Neural cell (in vitro differentiated cells): ENCODE data around the gene CLSTN1. TPM values are rescaled to one million over a fixed set of nuclear protein-coding genes. Genes with fewer than 3 reads are reported as not detected.
"Not testable (repeated sequence)": the region's sequence is repeated elsewhere in the genome, so short reads cannot be mapped to it uniquely, and the experiment has no call there.

Experiments used
- H2AFZ ChIP-seq: fragments of 200-600, 300-800 bp; sonication (generic), shearing (Covaris generic); 2 replicates; pipeline ENCODE4 v1.6.0; 2014; ENCODE audit warnings: low read depth, mild to moderate bottlenecking, antibody characterized with exemption, low read length, moderate library complexity
- H3F3A ChIP-seq: fragments of 200-600 bp; shearing (Covaris generic); 2 replicates; pipeline ENCODE4 v1.6.1; 2016; ENCODE audit warnings: mild to moderate bottlenecking, moderate library complexity, mixed read lengths, antibody characterized with exemption, low read length; ENCODE audit not compliant: insufficient read depth, poor library complexity, severe bottlenecking
- H3K27ac ChIP-seq: fragments of 200-600, 300-800 bp; sonication (generic), shearing (Covaris generic); 2 replicates; pipeline ENCODE4 v1.5.1; 2014; ENCODE audit warnings: mild to moderate bottlenecking, low read length, moderate library complexity
- H3K27me3 ChIP-seq: fragments of 300-800, 200-600 bp; sonication (generic), shearing (Covaris generic); 2 replicates; pipeline ENCODE4 v1.6.0; 2014; ENCODE audit warnings: mild to moderate bottlenecking, low read depth, low read length, moderate library complexity; ENCODE audit not compliant: insufficient read depth
- H3K36me3 ChIP-seq: fragments of 300-800, 200-600 bp; sonication (generic), shearing (Covaris generic); 2 replicates; pipeline ENCODE4 v1.5.1; 2014; ENCODE audit warnings: mild to moderate bottlenecking, antibody characterized with exemption, low read length, moderate library complexity; ENCODE audit not compliant: insufficient read depth
- H3K4me2 ChIP-seq: fragments of 300-800, 200-600 bp; sonication (generic), shearing (Covaris generic); 2 replicates; pipeline ENCODE4 v1.6.0; 2014; ENCODE audit warnings: mild to moderate bottlenecking, low read length
- H3K4me3 ChIP-seq: fragments of 300-800, 200-600 bp; sonication (generic), shearing (Covaris generic); 2 replicates; pipeline ENCODE4 v1.5.1; 2014; ENCODE audit warnings: mild to moderate bottlenecking, low read length, moderate library complexity
- H3K79me2 ChIP-seq: fragments of 200-600 bp; shearing (Covaris generic); replicated peaks from 2 replicates; pipeline ENCODE4 v1.6.0; 2014; ENCODE audit warnings: mild to moderate bottlenecking, low read length, moderate library complexity; ENCODE audit not compliant: insufficient read depth
- H3K9ac ChIP-seq: fragments of 300-800, 200-600 bp; sonication (generic), shearing (Covaris generic); 2 replicates; pipeline ENCODE4 v1.6.1; 2016; ENCODE audit warnings: mild to moderate bottlenecking, low read length, mixed read lengths
- H3K9me2 ChIP-seq: fragments of 200-600 bp; shearing (Covaris generic); 2 replicates; pipeline ENCODE4 v1.6.1; 2016; ENCODE audit warnings: mild to moderate bottlenecking, low read length, mixed read lengths; ENCODE audit not compliant: insufficient read depth
- H3K9me3 ChIP-seq: fragments of 200-600, 300-800 bp; sonication (generic), shearing (Covaris generic); 2 replicates; pipeline ENCODE4 v1.6.1; 2016; ENCODE audit warnings: mild to moderate bottlenecking, mixed run types, low read length, moderate library complexity, mixed read lengths
- H4K20me1 ChIP-seq: fragments of 200-600 bp; shearing (Covaris generic); 2 replicates; pipeline ENCODE4 v1.6.1; 2016; ENCODE audit warnings: mild to moderate bottlenecking, mixed run types; ENCODE audit not compliant: insufficient read depth
- EP300 ChIP-seq: fragments of 450-650 bp; conservative IDR thresholded peaks from 2 replicates; pipeline ENCODE4 v1.6.1; 2014; ENCODE audit warnings: antibody characterized with exemption, mild to moderate bottlenecking, moderate library complexity; ENCODE audit not compliant: poor library complexity, severe bottlenecking
- EZH2 ChIP-seq: fragments of 200-600, 300-800 bp; shearing (Covaris generic), sonication (generic); IDR thresholded peaks from 2 replicates; pipeline ENCODE4 v1.6.1; 2014; ENCODE audit warnings: antibody characterized with exemption, low read length, borderline replicate concordance, mild to moderate bottlenecking; ENCODE audit not compliant: insufficient read depth, poor library complexity, severe bottlenecking
- MXI1 ChIP-seq: fragments of 450-650 bp; conservative IDR thresholded peaks from 2 replicates; pipeline ENCODE4 v1.6.1; 2014; ENCODE audit warnings: antibody characterized with exemption, mild to moderate bottlenecking; ENCODE audit not compliant: poor library complexity, severe bottlenecking
- POLR2AphosphoS5 ChIP-seq: IDR thresholded peaks from 2 replicates; pipeline ENCODE4 v1.6.1; 2012
- RAD21 ChIP-seq: fragments of 450-650 bp; conservative IDR thresholded peaks from 2 replicates; pipeline ENCODE4 v1.6.1; 2014; ENCODE audit warnings: antibody characterized with exemption, mild to moderate bottlenecking, moderate library complexity
- SMC3 ChIP-seq: fragments of 450-650 bp; conservative IDR thresholded peaks from 2 replicates; pipeline ENCODE4 v1.6.1; 2014; ENCODE audit warnings: antibody characterized with exemption, mild to moderate bottlenecking, moderate library complexity; ENCODE audit not compliant: poor library complexity
- TAF1 ChIP-seq: IDR thresholded peaks from 2 replicates; pipeline ENCODE4 v1.6.1; 2012; ENCODE audit warnings: low read depth
- polyA plus RNA-seq: library from polyadenylated mRNA; depleted of rRNA; stranded (reverse); fragments of >200 nt; gene quantifications from 2 replicates; pipeline ENCODE4 v1.2.3, GENCODE V29; 2014
- TF ChIP-seq, protein P1 (sequence below): IDR thresholded peaks from 2 replicates; pipeline ENCODE4 v1.6.1; 2012; ENCODE audit warnings: borderline replicate concordance
- TF ChIP-seq, protein P2 (sequence below): fragments of 450-650 bp; IDR thresholded peaks from 2 replicates; pipeline ENCODE4 v1.5.1; 2014; ENCODE audit warnings: antibody characterized with exemption, mild to moderate bottlenecking, moderate library complexity; ENCODE audit not compliant: poor library complexity, severe bottlenecking

The CLSTN1 gene
- polyA plus RNA-seq, 1 donor from 2014 or later: 77.2 TPM

DNA sequence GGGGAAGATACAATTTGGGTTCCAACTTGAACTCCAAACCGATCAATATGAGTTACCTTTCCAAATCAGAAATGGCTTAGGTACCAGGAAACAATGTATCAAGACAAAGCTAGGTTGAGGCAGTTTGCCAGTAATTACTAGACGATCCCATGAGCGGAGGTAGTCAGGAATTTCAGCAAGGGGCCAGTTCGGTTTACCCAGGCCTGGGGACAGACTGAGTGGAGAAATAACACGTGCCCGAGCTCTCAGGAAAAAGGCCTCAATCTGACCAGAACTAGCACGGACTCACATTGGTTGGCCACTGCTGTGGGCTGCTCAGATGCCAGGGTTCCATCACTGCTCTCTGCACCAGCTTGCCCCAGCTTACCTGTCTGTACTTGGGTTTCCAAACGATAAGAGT, 15.3 kb downstream of the CLSTN1 start:
- TF ChIP-seq, protein P1, sequence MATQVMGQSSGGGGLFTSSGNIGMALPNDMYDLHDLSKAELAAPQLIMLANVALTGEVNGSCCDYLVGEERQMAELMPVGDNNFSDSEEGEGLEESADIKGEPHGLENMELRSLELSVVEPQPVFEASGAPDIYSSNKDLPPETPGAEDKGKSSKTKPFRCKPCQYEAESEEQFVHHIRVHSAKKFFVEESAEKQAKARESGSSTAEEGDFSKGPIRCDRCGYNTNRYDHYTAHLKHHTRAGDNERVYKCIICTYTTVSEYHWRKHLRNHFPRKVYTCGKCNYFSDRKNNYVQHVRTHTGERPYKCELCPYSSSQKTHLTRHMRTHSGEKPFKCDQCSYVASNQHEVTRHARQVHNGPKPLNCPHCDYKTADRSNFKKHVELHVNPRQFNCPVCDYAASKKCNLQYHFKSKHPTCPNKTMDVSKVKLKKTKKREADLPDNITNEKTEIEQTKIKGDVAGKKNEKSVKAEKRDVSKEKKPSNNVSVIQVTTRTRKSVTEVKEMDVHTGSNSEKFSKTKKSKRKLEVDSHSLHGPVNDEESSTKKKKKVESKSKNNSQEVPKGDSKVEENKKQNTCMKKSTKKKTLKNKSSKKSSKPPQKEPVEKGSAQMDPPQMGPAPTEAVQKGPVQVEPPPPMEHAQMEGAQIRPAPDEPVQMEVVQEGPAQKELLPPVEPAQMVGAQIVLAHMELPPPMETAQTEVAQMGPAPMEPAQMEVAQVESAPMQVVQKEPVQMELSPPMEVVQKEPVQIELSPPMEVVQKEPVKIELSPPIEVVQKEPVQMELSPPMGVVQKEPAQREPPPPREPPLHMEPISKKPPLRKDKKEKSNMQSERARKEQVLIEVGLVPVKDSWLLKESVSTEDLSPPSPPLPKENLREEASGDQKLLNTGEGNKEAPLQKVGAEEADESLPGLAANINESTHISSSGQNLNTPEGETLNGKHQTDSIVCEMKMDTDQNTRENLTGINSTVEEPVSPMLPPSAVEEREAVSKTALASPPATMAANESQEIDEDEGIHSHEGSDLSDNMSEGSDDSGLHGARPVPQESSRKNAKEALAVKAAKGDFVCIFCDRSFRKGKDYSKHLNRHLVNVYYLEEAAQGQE: no peak
- TF ChIP-seq MXI1 (no peak), SMC3 (no peak), EZH2 (no peak), RAD21 (no peak), TAF1 (no peak)
- Histone ChIP-seq H3K79me2 (peaks cover 41% of the 10 kb centered on the region), H3K4me3 (no peak overlapping the region), H3K27me3 (no peaks in the 10 kb centered on the region), H3K4me2 (no peak overlapping the region), H4K20me1 (no peaks in the 10 kb centered on the region), H3F3A (no peaks in the 10 kb centered on the region), H3K9me3 (no peaks in the 10 kb centered on the region), H3K27ac (no peak overlapping the region), H3K36me3 (no peaks in the 10 kb centered on the region), H2AFZ (no peak overlapping the region), H3K9me2 (no peaks in the 10 kb centered on the region), H3K9ac (no peak overlapping the region)

DNA sequence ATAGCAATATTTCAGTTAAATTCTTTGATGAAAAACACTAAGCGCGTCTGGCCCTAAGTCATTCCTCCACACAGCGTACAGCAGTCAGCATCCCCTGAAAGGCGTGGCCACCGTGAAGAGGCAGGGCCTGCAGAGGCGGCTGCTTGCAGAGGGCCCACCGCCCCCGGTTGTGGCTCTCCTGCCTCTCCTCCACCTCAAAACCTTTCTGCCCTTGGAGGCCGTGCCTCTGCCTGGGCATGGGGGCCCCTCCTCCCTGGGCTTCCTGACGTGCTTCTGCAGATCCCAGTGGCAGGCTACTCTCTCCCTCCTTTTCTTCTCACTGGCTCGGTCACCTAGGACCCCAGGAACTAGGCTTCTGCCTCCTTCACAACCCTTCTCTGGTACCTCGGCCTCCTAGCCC, 16.2 kb downstream of the CLSTN1 start:
- H3K27me3 ChIP-seq: no peaks in the 10 kb centered on the region
- peaks cover 36% of the 10 kb centered on the region for H3K79me2 ChIP-seq
- no peaks in the 10 kb centered on the region for H3K9me2 ChIP-seq
- H3K4me2 ChIP-seq: no peak overlapping the region
- no peak overlapping the region for H3K4me3 ChIP-seq
- no peak for TF ChIP-seq RAD21
- TF ChIP-seq SMC3: no peak
- TF ChIP-seq, protein P1: no peak
- no peak for TF ChIP-seq POLR2AphosphoS5
- TF ChIP-seq TAF1: no peak
- no peak for TF ChIP-seq MXI1
- no peak for TF ChIP-seq EP300
- TF ChIP-seq EZH2: no peak
- TF ChIP-seq, protein P2, sequence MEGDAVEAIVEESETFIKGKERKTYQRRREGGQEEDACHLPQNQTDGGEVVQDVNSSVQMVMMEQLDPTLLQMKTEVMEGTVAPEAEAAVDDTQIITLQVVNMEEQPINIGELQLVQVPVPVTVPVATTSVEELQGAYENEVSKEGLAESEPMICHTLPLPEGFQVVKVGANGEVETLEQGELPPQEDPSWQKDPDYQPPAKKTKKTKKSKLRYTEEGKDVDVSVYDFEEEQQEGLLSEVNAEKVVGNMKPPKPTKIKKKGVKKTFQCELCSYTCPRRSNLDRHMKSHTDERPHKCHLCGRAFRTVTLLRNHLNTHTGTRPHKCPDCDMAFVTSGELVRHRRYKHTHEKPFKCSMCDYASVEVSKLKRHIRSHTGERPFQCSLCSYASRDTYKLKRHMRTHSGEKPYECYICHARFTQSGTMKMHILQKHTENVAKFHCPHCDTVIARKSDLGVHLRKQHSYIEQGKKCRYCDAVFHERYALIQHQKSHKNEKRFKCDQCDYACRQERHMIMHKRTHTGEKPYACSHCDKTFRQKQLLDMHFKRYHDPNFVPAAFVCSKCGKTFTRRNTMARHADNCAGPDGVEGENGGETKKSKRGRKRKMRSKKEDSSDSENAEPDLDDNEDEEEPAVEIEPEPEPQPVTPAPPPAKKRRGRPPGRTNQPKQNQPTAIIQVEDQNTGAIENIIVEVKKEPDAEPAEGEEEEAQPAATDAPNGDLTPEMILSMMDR: no peak
- H3K9me3 ChIP-seq: no peaks in the 10 kb centered on the region
- no peak overlapping the region for H3K27ac ChIP-seq
- no peaks in the 10 kb centered on the region for H3K36me3 ChIP-seq
- H2AFZ ChIP-seq: no peak overlapping the region
- no peaks in the 10 kb centered on the region for H4K20me1 ChIP-seq
- H3F3A ChIP-seq: no peaks in the 10 kb centered on the region
- no peak overlapping the region for H3K9ac ChIP-seq

DNA sequence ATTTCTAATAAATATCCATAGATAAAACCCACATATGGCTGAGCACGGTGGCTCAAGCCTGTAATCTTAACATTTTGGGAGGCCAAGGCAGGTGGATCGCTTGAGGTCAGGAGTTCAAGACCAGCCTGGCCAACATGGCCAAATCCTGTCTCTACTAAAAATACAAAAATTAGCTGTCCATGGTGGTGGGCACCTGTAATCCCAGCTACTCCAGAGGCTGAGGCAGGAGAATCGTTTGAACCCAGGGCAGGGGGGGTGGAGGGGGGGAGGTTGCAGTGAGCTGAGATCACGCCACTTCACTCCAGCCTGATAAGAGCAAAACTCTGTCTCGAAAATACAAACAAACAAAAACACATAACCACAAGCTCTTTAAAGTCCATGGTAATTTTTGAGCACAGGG, 17.8 kb downstream of the CLSTN1 start:
- H2AFZ ChIP-seq, H3K36me3 ChIP-seq, H3K9me3 ChIP-seq, H4K20me1 ChIP-seq, H3K4me2 ChIP-seq, H3K9ac ChIP-seq, H3K27me3 ChIP-seq, H3K9me2 ChIP-seq, H3F3A ChIP-seq, H3K27ac ChIP-seq, H3K4me3 ChIP-seq: not testable (repeated sequence)
- H3K79me2 ChIP-seq: peaks cover 31% of the 10 kb centered on the region
